Esophagus squamous epithelium (tissue), 4 donors: ENCODE measurements around the gene UBE2M.

Source experiments
- CTCF ChIP-seq, 6 experiments: fragments of 450-650 bp in 4 of 6; fragments of 200-600 bp in 2 of 6; sonication (generic) in 2 of 6; IDR thresholded peaks; one replicate each; pipeline ENCODE4 v1.5.1; 2016 to 2019; ENCODE audit warnings: antibody characterized with exemption in 6 of 6, mild to moderate bottlenecking in 4 of 6, moderate library complexity in 4 of 6
- POLR2A ChIP-seq, 4 donors: fragments of 450-650 bp; IDR thresholded peaks; one replicate each; pipeline ENCODE4 v1.6.1; 2017; ENCODE audit warnings: antibody characterized with exemption in 4 of 4, mild to moderate bottlenecking in 4 of 4, moderate library complexity in 3 of 4

GRCh38 chr19:58575183-58576041, 17.0 kb upstream of the UBE2M start:
- TF ChIP-seq CTCF (IDR thresholded peaks at IDR 0.05) (peak in 1 of 6 experiments; percentile 4), POLR2A (IDR thresholded peaks at IDR 0.05) (peak in 2 of 4 donors; percentile 3 to 47)
